HG03521 (cell line): ENCODE measurements around the gene EZR.

Experiments
- ATAC-seq: cut with Tn5 transposase; IDR thresholded peaks from one replicate; pipeline ENCODE4 v1.9.1; 2021; ENCODE audit warnings: mild to moderate bottlenecking, moderate library complexity; ENCODE audit not compliant: unreplicated experiment

The EZR gene

DNA sequence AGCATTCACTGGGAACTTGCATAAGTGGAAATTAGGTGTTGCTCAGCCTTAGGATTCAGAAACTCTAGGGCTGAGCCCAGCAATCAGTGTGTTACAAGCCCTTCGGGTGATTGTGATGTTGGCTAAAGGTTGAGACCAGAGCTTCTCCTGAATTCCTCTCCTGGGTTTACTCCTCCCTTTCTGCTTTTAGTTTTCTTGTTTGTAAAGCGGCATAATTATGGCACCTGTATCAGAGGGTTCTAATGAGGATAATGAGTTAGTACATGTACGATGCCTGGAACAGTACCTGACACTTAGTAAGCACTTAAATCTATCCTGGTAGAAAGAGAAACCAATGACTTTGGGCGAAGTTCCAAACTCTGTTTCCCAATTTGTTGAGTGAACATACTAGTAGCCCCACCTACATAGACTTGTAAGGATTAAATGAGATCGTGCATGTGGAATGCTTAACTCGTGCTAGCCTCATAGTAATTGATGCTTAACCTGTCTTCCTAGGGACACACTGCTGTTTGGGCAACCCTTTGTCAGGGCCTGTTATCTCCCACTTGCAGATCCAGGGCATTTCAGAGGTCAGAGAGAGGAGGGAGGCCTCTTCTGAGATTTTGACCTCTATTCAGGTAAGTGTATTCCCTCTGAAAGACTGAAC lies 932 bp upstream of the EZR start:
- no peak for ATAC-seq

DNA sequence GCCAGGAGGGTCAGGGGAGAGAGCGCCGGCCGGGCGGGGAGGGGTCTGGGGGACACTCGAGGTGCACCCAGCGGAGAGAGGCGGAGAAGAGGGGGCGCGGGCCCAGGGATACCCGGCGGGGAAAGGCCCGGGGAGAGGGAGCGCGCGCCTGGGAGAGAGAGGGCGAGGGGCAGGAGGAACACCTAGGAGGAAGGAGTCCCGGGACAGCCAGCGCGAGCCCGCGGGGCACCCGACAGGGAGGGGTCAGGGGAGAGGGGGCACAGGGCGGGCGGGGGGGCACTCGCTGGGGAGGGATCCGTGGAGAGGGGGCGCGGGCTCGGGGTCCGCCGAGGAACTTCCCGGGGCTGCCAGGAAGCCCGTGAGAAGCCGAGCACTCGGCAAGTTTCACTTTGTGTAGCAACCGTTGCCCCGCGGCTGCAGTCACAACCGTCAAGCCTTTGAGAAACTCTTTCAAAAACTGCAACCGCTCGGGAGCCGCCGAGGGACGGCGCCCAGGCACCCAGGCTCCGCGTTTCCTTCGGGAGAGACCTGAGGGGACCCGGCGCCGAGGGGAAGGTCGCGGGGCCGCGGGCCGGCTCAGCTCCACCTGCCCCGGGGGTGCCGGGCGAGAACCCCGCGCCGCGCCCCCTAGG lies 471 bp downstream of the EZR start:
- ATAC-seq: peak; percentile 20

DNA sequence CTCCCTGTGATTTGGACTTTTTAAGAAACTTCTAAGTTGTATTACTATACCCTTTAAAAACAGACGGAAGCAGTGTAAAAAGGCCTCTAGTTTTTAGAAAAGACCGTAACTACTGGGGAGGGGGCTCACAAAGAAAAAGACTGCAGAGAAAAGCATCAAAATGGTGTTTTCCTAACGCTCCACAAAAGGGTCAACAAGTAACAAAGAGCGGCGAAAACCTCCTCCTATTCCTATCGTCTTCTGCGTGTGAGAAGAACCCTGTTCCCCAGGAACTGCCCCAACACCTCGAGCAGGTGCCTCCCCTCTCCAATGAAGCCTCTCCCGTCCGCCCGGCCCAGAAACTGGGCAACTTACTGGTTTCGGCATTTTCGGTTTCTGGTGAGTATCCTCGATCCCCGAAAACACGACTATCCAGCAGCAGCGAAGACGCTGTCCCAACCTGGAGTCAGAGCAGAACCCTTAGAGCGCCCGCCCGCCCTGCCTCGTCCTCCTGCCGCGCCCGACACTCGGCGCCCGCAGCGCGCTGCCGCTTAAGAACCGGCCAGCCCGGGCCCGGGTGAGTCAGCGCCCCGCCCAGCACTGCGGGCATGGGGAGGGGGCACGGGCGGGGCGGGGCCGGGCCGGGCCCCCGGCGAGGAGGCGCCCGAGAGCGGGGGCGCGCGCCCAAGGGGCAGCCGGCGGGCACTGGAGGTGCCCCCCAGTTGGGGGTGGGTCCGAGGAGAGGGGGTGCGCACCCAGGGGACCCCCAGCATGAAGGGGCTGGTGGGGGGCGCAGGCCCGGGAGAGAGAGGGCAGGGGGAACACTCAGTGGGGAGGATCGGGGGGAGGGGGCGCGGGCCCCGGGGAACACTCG lies 1.2 kb downstream of the EZR start:
- ATAC-seq: peak; percentile 42

DNA sequence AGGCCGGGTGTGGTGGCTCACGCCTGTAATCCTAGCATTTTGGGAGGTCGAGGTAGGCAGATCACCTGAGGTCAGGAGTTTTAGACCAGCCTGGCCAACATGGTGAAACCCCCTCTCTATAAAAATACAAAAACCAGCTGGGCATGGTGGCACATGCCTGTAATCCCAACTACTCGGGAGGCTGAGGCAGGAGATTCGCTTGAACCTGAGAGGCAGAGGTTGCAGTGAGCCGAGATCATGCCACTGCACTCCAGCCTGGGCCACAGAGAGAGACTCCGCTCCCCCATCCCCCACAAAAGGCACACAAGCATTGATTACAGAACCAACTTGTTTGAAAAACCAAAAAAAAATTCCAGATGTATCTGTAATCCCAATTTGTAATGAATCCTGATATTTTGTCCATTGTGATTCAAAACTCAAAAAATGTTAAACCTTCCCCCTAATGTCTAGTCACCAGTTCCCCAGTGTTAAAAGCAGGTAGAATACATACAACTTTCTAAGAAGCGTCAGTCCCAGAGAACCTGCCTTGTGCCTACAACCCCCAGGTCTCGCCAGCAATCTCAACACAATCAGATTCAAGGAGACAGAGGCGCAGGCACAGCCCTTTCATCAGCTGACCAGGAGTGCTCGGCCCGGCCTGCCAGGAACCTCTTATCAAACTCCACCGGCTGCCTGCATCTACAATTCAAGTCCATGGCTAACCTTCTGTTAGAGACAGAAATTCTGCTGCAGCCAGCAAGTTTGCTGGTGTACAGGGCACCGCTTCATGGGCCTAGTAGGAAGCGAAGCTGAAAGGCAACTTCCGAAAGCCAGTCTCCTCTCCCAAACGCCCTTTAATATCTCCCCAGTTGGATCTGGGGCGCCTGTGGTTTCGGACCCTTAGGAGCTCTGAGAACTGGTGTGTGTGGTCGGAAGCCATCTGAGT lies 2.1 kb downstream of the EZR start:
- no peak for ATAC-seq

GRCh38 chr6:158816329-158816728 lies 2.8 kb downstream of the EZR start:
- no peak for ATAC-seq

GRCh38 chr6:158815907-158816306 lies 3.3 kb downstream of the EZR start:
- ATAC-seq: no peak

DNA sequence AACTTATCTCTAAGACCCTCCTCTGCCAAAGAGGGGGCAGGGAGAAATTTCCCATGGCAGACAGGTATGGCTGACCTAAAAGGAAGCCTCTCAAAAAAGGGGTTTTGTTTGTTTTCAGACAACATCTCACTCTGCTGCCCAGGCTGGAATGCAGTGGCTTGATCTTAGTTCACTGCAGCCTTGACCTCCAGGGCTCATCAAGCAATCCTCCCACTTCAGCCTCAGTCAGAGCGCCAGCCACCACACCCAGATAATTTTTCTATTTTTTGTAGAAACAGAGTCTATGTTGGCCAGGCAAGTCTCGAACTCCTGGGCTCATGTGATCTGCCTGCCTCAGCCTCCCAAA lies 3.8 kb downstream of the EZR start:
- ATAC-seq: no peak

DNA sequence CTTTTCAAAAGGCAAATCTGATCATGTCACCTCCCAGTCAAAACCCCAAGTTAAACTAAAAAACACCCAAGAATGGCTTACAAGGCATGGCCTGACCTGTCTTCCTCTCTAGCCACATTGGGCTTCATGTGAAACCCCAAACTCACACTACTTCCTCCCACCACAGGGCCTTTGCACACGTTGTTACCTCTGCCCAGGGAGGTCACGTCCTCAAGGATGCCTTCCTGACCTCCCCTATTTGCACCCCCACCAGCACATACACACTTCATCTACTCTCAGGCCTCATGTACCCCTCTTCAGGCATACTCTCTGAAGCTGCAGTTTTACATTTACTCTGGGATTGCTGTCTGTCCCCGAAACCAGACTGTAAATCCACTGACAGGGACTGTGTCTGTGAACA lies 6.1 kb downstream of the EZR start:
- ATAC-seq: no peak

DNA sequence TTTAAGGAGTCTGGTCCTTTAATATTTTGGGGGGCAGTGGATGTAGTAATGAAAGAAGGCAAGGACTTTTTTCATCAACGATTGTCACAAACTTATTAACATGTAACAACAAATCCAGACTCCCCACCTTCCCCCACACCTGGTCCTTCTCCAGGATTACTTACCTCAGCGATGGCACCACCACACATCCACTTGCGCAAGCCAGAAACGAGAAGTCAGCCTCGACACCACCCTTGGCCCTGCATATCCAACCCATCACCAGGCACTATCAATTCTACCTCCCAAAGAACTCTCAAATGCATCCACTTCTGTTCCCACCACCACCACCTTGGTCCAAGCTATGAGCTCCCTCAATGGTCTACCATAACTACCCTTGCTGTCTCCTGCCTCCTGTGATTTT lies 6.6 kb downstream of the EZR start:
- ATAC-seq: no peak

- ATAC-seq: no peak
These were observed 8.7 kb downstream of the EZR start for GRCh38 chr6:158810155-158811095.

- peak; percentile 78 for ATAC-seq
These were observed 10.1 kb downstream of the EZR start for GRCh38 chr6:158808941-158809678.

DNA sequence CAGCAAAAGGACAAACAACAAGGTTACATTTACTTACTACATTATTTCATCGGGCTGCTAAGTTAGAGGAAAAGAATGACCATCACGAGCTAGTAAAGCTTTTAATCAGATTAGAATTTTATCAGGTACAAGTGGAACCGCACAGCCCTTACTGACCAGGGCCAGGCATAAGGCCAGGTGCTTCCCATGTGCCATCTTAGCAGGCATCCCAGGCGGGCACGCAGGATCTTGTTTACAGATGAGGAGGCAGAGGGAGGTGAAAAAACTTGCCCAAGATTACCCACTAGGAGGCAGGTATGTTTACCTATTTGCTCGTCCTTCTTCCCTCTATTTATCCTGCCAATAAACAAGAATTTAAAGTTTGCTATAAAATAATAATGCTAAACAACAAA lies 10.7 kb downstream of the EZR start:
- ATAC-seq: no peak

GRCh38 chr6:158807515-158808441 lies 11.4 kb downstream of the EZR start:
- ATAC-seq: no peak

GRCh38 chr6:158805698-158806377 lies 13.3 kb downstream of the EZR start:
- no peak for ATAC-seq

- no peak for ATAC-seq
These were observed 15.0 kb downstream of the EZR start for GRCh38 chr6:158804207-158804606.

GRCh38 chr6:158803733-158804143 lies 15.4 kb downstream of the EZR start:
- ATAC-seq: peak; percentile 61

DNA sequence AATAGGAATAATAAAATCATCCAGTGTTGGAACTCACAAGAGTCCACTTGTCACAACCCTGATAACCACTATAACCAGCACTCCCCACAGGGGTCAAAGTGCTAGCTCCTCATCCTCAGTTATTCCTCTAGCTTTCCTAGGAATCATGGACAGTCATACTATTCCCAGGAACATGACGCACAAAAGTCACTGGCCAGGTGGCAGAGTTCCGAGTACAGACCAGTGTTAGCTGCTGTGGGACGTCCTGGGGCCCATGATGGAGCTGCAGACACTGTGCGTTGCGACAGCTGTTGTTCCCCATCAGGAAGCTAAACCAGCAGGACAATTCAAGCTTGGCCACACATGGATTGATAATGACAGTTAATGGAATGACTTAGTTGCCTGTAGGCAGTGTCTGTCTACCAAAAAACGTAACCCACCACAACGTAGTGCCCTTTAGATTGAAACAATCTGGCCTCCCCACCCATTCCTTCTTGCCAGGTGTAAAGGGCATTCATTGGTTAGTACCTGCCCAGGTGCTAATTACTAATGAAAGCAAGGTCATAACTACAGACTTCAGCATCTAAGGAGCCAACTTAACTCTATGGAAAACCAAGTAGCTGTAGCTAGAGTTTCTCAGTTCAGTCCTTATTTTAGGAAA lies 17.4 kb downstream of the EZR start:
- ATAC-seq: no peak
